Measurements from ENCODE around the gene PTGIS.

Gene PTGIS

DNA sequence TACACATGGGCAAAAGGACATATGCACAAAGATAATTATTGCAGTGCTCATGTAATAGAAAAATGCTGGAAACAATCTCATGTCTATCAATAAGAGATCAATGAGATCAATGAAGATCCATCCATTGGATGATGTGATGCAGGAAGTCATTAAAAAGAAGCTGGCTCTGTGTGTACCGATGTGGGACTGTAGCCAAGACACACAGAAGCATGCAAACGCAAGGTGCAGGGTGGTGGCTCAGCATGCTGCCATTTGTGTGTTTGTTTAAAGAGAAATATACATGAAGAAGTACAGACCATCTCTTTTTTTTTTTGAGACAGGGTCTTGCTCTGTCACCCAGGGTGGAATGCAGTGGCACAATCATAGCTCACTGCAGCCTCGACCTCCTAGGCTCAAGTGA lies 52.4 kb downstream of the PTGIS start:
- no peak for TF ChIP-seq CTCF (IDR thresholded peaks at IDR 0.05; ENCODE audit: insufficient read depth, low read depth, low read length, missing control alignments)
- no peak overlapping the region for H3K4me3 ChIP-seq (ENCODE audit: low read depth, low read length)
- DNase-seq (ENCODE audit: low read depth): no peak

- no peak overlapping the region for H3K4me3 ChIP-seq (ENCODE audit: low read depth, low read length)
- no peak for TF ChIP-seq CTCF (IDR thresholded peaks at IDR 0.05; ENCODE audit: insufficient read depth, low read depth, low read length, missing control alignments)
- DNase-seq (ENCODE audit: low read depth): no peak
Measured at GRCh38 chr20:49513517-49513916, 54.4 kb downstream of the PTGIS start.

GRCh38 chr20:49513009-49513408 lies 54.9 kb downstream of the PTGIS start:
- no peak overlapping the region for H3K4me3 ChIP-seq (ENCODE audit: low read depth, low read length)
- no peak for TF ChIP-seq CTCF (IDR thresholded peaks at IDR 0.05; ENCODE audit: insufficient read depth, low read depth, low read length, missing control alignments)
- DNase-seq (ENCODE audit: low read depth): no peak

DNA sequence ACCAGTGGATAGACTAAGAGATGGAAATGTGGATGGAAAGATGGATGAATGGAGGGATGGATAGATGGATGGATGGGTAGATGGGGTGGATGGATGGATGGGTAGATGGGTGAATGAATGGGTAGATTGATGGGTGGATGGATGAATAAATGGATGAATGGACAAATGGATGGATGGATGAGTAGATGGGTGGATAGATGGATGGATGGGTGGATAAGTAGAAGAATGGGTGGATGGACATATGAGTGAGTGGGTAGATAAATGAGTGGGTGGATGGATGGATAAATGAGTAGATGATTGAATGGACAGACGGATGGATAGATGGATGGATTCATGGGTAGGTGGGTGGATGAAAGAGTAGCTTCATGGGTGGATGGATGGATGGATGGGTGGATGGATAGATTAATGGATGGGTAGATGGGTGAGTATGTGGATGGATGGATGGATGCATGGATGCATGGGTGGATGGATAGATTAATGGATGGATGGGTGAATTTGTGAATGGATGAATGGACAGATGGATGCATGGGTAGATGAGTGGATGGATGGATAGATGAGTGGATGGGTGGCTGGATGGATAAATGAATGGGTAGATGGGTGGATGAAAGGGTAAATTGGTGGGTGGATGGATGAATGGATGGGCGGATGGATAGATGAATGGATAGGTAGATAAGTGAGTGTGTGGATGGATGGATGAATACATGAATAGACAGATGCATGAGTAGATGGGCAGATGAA lies 56.0 kb downstream of the PTGIS start:
- DNase-seq (ENCODE audit: low read depth): no peak
- no peak overlapping the region for H3K4me3 ChIP-seq (ENCODE audit: low read depth, low read length)
- TF ChIP-seq CTCF (IDR thresholded peaks at IDR 0.05; ENCODE audit: insufficient read depth, low read depth, low read length, missing control alignments): no peak

DNA sequence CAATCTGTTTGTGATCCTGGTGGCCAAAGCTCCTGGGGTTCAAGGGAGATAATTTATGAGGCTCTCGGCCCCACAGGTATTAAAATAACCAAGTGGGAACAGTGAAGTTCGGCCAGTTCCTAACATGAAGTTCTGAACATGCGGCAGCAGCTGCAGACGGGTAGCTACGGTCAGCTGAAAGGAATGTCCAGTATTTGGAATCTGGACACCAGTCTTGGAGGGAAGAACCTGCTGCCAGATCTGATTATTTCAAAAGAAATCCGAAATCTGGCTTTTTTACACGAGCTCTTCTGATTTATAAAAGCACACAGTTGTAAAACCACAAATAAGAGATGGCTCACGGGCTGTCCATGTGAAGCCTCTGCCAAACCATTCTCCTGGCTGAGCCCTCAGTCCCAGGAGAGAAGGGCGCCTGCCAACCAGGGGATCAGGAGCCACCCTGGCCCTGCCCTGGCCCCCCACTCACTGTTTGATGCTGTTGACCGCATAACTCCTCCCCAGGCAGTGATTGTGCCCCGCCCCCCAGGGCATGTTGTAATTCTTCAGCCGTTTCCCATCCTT lies 57.3 kb downstream of the PTGIS start:
- TF ChIP-seq CTCF (IDR thresholded peaks at IDR 0.05; ENCODE audit: insufficient read depth, low read depth, low read length, missing control alignments): no peak
- H3K4me3 ChIP-seq (ENCODE audit: low read depth, low read length): no peak overlapping the region
- no peak for DNase-seq (ENCODE audit: low read depth)

GRCh38 chr20:49508435-49509199 lies 59.3 kb downstream of the PTGIS start:
- DNase-seq (ENCODE audit: low read depth): peak; percentile 52
- TF ChIP-seq CTCF (IDR thresholded peaks at IDR 0.05; ENCODE audit: insufficient read depth, low read depth, low read length, missing control alignments): peak; percentile 56
- no peak overlapping the region for H3K4me3 ChIP-seq (ENCODE audit: low read depth, low read length)

Data from GM12865 (cell line).